NT2/D1 (cell line): ENCODE measurements around the gene PDXK.

Experiments used
- YY1 ChIP-seq: IDR thresholded peaks from 2 replicates; pipeline ENCODE4 v1.6.1; 2011; ENCODE audit not compliant: insufficient read length, insufficient read depth
- ZNF274 ChIP-seq: IDR thresholded peaks from 2 replicates; pipeline ENCODE4 v1.6.1; 2011; ENCODE audit warnings: mild to moderate bottlenecking, low read depth, low read length

DNA sequence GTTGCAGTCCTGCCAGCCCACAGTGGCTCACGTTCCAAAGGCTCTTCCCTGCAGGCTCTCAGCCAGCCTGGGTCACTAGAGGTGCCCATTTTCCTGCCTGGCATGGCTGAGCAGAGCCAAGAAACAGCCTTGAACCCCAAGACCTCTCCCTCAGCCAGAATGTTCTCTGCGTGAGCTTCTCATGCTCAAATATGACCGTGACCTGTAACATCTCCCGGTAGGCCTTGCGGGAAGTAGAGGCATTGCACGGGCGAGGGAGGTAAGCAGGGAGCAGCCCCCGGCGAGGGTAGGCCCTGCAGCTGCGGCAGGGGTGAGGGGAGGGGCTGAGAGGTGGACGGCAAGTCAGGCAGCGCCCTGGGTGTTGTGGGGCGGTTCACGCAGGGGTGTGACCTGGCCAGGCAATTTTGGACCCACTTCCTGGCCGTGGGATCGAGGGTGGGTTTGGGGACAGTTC, 90.4 kb downstream of the PDXK start:
- TF ChIP-seq YY1 (no peak), ZNF274 (no peak)
